ENCODE results near the gene ACOT9.
"Not testable (repeated sequence)": the region's sequence is repeated elsewhere in the genome, so short reads cannot be mapped to it uniquely, and the experiment has no call there.

ACOT9 gene

GRCh38 chrX:23742697-23743622 is at the start of gene ACOT9:
ACOT9 (minus strand) TSS chrX:23743276; CDS start chrX:23743144, 132 bp downstream.
- peak; percentile 85 for DNase-seq (ENCODE audit: low spot score)

- no peak for DNase-seq (ENCODE audit: low spot score)
Measured at GRCh38 chrX:23790155-23790497, 47.0 kb upstream of the ACOT9 start.

- DNase-seq (ENCODE audit: low spot score) = no peak
Measured at GRCh38 chrX:23789386-23790154, 46.5 kb upstream of the ACOT9 start.

GRCh38 chrX:23788946-23789345 is 45.9 kb upstream of the ACOT9 start:
- DNase-seq (ENCODE audit: low spot score) = no peak

- DNase-seq (ENCODE audit: low spot score) = no peak
Measured at GRCh38 chrX:23788521-23788920, 45.4 kb upstream of the ACOT9 start.

GRCh38 chrX:23787745-23788118 is 44.7 kb upstream of the ACOT9 start:
- no peak for DNase-seq (ENCODE audit: low spot score)

- no peak for DNase-seq (ENCODE audit: low spot score)
Measured at GRCh38 chrX:23786268-23786815, 43.3 kb upstream of the ACOT9 start.

GRCh38 chrX:23785580-23785979 is 42.5 kb upstream of the ACOT9 start:
- no peak for DNase-seq (ENCODE audit: low spot score)

GRCh38 chrX:23784470-23785331 is 41.6 kb upstream of the ACOT9 start:
- DNase-seq (ENCODE audit: low spot score) = no peak

GRCh38 chrX:23783589-23784469 is 40.8 kb upstream of the ACOT9 start:
- no peak for DNase-seq (ENCODE audit: low spot score)

- peak; percentile 94 for DNase-seq (ENCODE audit: low spot score)
Measured at GRCh38 chrX:23782863-23783588, 40.0 kb upstream of the ACOT9 start, which contains the start of gene SAT1. SAT1 (plus strand) TSS chrX:23783173; CDS start chrX:23783352, 179 bp downstream.

- DNase-seq (ENCODE audit: low spot score) = no peak
Measured at GRCh38 chrX:23782455-23782854, 39.4 kb upstream of the ACOT9 start.

- no peak for DNase-seq (ENCODE audit: low spot score)
Measured at GRCh38 chrX:23779025-23779424, 35.9 kb upstream of the ACOT9 start.

- no peak for DNase-seq (ENCODE audit: low spot score)
Measured at GRCh38 chrX:23776363-23776762, 33.3 kb upstream of the ACOT9 start.

GRCh38 chrX:23773601-23774175 is 30.6 kb upstream of the ACOT9 start:
- DNase-seq (ENCODE audit: low spot score) = no peak

- DNase-seq (ENCODE audit: low spot score) = not testable (repeated sequence)
Measured at GRCh38 chrX:23771086-23771485, 28.0 kb upstream of the ACOT9 start.

- no peak for DNase-seq (ENCODE audit: low spot score)
Measured at GRCh38 chrX:23770142-23770541, 27.1 kb upstream of the ACOT9 start.

- no peak for DNase-seq (ENCODE audit: low spot score)
Measured at GRCh38 chrX:23766650-23767551, 23.8 kb upstream of the ACOT9 start.

- no peak for DNase-seq (ENCODE audit: low spot score)
Measured at GRCh38 chrX:23765868-23766267, 22.8 kb upstream of the ACOT9 start.

Measured in Ammon's horn (tissue), 1 donor.